Activated T-cell treated with anti-CD3 and anti-CD28 coated beads for 48 hours (primary cell): ENCODE measurements around the gene KANSL1.
"Not testable (repeated sequence)": the region's sequence is repeated elsewhere in the genome, so short reads cannot be mapped to it uniquely, and the experiment has no call there.

ENCODE experiments used
- DNase-seq: peaks from one replicate; pipeline ENCODE4 v3.0.0-alpha.2; 2020; ENCODE audit warnings: low read depth

KANSL1 gene, protein sequence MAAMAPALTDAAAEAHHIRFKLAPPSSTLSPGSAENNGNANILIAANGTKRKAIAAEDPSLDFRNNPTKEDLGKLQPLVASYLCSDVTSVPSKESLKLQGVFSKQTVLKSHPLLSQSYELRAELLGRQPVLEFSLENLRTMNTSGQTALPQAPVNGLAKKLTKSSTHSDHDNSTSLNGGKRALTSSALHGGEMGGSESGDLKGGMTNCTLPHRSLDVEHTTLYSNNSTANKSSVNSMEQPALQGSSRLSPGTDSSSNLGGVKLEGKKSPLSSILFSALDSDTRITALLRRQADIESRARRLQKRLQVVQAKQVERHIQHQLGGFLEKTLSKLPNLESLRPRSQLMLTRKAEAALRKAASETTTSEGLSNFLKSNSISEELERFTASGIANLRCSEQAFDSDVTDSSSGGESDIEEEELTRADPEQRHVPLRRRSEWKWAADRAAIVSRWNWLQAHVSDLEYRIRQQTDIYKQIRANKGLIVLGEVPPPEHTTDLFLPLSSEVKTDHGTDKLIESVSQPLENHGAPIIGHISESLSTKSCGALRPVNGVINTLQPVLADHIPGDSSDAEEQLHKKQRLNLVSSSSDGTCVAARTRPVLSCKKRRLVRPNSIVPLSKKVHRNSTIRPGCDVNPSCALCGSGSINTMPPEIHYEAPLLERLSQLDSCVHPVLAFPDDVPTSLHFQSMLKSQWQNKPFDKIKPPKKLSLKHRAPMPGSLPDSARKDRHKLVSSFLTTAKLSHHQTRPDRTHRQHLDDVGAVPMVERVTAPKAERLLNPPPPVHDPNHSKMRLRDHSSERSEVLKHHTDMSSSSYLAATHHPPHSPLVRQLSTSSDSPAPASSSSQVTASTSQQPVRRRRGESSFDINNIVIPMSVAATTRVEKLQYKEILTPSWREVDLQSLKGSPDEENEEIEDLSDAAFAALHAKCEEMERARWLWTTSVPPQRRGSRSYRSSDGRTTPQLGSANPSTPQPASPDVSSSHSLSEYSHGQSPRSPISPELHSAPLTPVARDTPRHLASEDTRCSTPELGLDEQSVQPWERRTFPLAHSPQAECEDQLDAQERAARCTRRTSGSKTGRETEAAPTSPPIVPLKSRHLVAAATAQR (N-terminal part only)

DNA sequence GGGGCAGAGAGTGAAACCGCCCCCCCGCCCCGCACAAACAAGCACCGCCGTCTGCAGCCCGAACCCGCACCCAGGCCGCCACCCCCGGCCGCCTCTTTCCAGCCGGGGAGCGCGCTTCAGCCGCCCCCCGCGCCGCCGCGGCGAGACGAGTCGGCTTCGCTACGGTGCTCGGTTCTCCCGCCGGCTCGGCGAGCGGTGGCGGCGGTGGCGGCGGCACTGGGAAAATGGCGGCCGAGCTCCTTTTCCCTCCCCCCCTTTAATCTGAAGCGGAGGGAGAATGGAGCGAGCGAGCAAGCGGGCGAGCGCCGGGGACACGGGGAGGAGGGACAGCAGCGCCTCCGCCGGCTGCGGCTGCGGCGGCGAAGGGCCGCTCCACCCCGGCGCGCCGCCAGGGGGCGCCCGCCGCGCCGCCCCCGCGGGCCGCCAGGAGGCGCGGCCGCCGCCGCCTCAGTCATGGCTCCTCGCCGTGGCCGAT lies at the start of gene KANSL1:
TSS of gene KANSL1 (minus strand) at position 279 of the 475 bp plus-strand sequence. CDS start 21,286 bp downstream, outside the sequence.
- DNase-seq = peak; percentile 89

DNA sequence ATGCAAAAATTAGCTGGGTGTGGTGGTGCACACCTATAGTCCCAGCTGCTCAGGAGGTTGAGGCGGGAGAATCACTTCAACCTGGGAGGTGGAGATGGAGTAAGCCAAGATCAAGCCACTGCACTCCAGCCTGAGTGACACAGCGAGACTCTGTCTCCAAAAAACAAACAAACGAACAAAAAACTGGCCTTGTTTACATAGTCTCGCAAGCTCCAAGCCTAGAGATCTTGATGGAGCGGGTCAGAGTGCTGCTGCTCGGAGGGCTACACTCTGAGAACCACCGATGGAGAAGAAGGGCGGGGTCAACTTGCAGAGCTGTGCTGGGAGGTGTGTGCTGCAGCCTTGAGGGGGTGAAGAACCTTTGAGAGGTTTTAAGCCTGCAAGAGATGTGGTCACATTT lies 38.1 kb upstream of the KANSL1 start:
- not testable (repeated sequence) for DNase-seq

DNA sequence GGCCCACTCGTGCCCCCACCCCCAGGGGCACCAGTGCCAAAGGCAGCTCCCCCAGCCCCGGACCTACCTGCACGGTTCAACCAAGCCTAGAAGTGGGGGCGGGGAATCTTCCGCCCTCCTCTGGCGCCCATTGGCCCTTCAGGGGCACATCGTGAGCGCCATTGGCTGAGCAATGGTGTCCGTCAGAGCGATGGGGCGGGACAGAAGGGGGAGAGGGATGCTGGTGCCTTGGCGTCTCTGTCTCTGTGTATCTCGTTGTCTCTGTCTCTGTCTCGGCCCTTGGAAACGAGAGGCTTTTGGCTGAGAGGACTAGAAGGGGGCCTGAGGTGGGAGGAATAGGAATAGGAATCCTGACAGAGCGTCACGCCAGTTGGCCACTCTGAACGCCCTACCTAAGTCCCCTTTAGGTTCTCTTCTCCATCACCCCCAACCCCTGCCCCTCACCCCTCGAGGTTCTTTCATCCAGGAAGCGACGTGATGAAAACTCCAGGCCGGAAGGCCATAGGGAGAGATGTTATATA lies 32.1 kb upstream of the KANSL1 start:
- peak; percentile 93 for DNase-seq

- not testable (repeated sequence) for DNase-seq
Measured at GRCh38 chr17:46224864-46225263, 31.6 kb upstream of the KANSL1 start.

- DNase-seq = not testable (repeated sequence)
Measured at GRCh38 chr17:46223041-46223440, 29.8 kb upstream of the KANSL1 start.

DNA sequence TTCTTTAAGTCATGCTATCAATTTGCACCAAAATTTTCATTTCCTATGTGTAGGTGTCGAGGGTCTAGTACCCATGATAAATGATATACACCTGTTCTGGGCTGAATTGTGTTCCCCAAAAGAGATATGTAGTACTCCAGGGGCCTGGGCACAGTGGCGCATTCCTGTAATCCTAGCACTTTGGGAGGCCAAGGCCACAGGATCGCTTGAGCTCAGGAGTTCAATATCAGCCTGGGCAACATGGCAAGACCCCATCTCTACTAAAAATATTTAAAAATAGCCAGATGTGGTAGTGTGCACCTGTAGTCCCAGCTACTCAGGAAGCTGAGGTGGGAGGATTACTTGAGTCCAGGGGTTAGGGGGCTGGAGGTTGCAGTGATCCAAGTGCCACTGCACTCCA lies 23.5 kb upstream of the KANSL1 start:
- no peak for DNase-seq

DNA sequence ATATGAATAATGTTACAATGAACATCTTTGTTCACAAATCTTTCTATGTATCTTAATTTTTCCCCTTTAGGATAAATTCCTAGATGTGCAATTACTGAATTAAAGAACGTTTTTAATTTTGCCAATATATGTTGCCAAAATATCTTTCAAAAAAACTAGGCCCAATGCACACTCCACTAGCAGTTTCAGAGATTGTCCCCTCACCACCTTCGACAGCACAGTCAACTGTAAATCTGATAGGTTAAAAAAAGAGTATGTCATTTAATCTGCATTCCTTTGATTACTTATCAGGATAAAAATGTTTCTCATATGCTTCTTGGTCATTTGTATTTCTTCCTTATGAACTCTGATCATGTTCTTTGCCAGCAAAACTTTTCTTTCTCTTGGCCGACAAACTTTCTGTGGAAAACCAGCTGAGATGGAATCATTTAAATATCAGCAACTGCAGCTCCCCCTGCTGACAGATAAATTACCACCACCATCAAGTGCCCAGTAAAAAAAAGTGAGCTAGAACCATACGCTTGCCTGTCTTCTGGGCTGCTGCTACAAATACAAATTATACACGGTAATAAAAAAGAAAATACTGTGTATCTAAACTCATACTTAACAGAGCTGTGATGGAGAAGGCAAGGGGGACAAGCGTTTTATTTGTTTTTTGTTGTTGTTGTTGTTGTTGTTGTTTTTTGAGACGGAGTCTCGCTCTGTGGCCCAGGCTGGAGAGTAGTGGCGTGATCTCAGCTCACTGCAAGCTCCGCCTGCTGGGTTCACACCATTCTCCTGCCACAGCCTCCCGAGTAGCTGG lies 19.6 kb upstream of the KANSL1 start:
- no peak for DNase-seq

DNA sequence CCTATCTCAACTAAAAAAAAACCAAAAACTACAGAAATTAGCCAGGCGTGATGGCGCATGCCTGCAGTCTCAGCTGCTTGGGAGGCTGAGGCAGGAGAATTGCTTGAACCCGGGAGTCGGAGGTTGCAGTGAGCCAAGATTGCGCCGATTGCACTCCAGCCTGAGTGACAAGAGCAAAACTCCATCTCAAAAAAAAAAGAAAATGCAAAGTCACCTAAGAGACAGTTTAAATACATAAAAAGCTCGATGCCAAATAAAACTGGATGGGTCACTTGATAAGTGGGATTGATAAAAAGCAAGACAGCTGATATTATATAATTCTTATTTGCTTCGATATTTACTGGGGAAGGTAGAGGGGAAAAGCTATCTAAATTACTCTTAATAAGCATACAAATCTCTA lies 15.8 kb upstream of the KANSL1 start:
- DNase-seq = no peak

- DNase-seq = no peak
Measured at GRCh38 chr17:46205975-46206374, 12.7 kb upstream of the KANSL1 start.

GRCh38 chr17:46202424-46202823 lies 9.2 kb upstream of the KANSL1 start:
- DNase-seq = no peak

- no peak for DNase-seq
Measured at GRCh38 chr17:46201491-46201890, 8.3 kb upstream of the KANSL1 start.

GRCh38 chr17:46200197-46200596 lies 7.0 kb upstream of the KANSL1 start:
- DNase-seq = no peak

GRCh38 chr17:46199379-46199778 lies 6.2 kb upstream of the KANSL1 start:
- no peak for DNase-seq

- no peak for DNase-seq
Measured at GRCh38 chr17:46198233-46198632, 5.0 kb upstream of the KANSL1 start.

DNA sequence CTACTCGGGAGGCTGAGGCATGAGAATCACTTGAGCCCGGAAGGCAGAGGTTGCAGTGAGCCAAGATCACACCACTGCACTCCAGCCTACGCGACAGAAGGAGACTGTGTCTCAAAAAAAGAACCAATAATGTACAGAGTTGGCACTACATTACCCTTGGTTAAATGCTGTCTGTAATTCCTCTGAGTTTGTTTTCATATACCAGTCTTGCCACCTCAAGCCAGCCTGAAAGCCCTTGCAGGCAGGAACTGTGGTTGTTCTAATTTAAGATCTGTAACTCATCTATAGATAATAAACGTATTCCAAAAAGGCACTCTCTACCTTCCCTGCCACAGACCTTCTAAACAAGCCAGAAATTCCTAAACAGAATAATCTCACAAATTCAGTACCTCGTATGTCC lies 4.3 kb upstream of the KANSL1 start:
- DNase-seq = no peak

GRCh38 chr17:46195939-46196716 lies 2.9 kb upstream of the KANSL1 start:
- no peak for DNase-seq

GRCh38 chr17:46195217-46195855 lies 2.1 kb upstream of the KANSL1 start:
- no peak for DNase-seq

DNA sequence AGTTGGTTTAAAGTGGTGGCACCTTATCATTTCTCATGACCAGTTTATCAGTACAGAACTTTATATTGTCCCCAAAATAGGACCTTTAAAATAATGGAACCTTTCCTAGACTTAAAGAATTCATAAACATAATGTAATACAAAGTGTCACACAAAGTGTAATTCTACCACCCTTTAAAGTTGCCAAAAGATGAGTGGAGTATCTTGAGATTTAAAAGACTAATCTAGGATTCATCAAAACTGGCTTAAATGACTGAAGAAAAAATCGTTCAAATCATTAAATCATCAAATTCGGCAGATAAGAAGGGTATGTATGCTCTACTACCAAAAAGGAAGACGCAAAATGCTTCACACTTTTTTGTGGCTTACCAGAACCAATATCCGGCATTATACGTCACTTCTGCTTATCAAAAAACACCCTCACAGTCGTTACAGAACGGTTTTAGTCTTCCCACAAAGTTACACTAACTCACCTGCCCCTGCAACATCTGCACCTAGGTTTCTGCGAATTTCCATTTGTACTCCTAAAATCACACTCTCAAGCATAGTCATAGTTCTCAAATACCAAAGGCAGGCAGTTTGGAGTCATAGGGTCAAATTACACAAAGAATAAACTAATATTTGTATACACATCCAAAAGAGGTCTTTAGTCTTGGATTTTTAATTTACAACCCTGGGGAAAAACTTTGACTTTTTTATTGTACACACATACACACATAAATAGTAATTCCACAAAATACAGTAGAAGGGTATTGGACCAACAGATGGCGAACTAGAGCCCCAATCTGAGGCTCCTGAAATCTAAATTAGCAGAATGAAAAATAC lies 1.4 kb upstream of the KANSL1 start:
- DNase-seq = peak; percentile 33
